Measurements from ENCODE around the gene CELSR2. TPM values are rescaled to one million over a fixed set of nuclear protein-coding genes. Genes with fewer than 3 reads are reported as not detected.

CELSR2 gene
- total RNA-seq, 1 experiment from 2014 or later, result 6.9 TPM

DNA sequence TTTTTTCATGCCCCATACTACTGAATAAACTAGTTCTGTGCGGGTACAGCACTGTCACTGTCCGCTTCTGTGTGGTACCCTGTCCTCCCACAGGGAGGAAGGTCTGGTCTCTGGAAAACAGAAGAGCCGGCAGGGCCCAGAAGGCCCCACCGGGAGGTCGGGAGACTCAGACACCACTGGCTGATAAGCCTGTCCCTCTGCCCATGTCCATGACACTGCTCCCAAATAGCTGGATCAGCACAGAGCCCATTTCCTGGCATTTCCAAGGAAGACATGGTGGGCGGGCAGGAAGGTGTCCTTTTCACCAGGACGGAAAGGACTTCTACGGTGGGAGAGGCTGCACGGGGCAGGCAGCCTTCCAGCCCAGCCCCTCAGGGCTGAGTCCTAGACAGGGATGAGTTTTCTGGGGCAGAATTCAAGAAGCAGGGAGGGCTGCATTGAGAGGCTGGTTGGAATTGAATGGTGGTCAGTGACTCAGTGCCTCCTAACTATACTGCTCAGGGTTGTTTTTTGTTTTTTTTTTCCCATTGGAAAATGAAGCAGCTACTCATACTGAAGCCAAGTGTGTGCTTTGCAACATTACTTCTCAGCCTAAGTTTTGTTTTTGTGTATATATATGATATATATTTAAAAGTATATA lies 26.5 kb downstream of the CELSR2 start:
- no peak for DNase-seq (ENCODE audit: unreplicated experiment)
- Mint-ChIP-seq H3K36me3 (ENCODE audit: insufficient read depth, unreplicated experiment) (peaks cover 6% of the 10 kb centered on the region), H3K27ac (ENCODE audit: low read depth, unreplicated experiment) (peak overlapping the region; percentile 79), H3K9me3 (ENCODE audit: unreplicated experiment) (no peaks in the 10 kb centered on the region), H3K4me1 (ENCODE audit: insufficient read depth, unreplicated experiment) (peaks cover 30% of the 10 kb centered on the region), H3K4me3 (ENCODE audit: unreplicated experiment) (peak overlapping the region; percentile 72), H3K27me3 (ENCODE audit: insufficient read depth, unreplicated experiment) (no peaks in the 10 kb centered on the region)
- intact Hi-C loops (cut with micrococcal nuclease), result loop anchor here (5.0 kb wide), 1 partner anchor 256 kb away; no protein-coding TSS in a partner anchor
- ChIA-PET POLR2A (interaction anchor here (0.5 to 4.2 kb wide), 9 partner anchors 68 to 238 kb away, joined by 3 to 35 read pairs (median 5); partner anchors contain the start of genes PSMA5 and SORT1), CTCF (interaction anchor here (0.7 to 5.7 kb wide), 18 partner anchors 12 to 257 kb away, joined by 3 to 102 read pairs (median 6); partner anchors contain the start of genes CYB561D1 and SORT1)
- TF ChIP-seq CTCF (IDR thresholded peaks at IDR 0.05; ENCODE audit: unreplicated experiment), result no peak
- BruUV-seq (replicated peaks), result no TSS peak

DNA sequence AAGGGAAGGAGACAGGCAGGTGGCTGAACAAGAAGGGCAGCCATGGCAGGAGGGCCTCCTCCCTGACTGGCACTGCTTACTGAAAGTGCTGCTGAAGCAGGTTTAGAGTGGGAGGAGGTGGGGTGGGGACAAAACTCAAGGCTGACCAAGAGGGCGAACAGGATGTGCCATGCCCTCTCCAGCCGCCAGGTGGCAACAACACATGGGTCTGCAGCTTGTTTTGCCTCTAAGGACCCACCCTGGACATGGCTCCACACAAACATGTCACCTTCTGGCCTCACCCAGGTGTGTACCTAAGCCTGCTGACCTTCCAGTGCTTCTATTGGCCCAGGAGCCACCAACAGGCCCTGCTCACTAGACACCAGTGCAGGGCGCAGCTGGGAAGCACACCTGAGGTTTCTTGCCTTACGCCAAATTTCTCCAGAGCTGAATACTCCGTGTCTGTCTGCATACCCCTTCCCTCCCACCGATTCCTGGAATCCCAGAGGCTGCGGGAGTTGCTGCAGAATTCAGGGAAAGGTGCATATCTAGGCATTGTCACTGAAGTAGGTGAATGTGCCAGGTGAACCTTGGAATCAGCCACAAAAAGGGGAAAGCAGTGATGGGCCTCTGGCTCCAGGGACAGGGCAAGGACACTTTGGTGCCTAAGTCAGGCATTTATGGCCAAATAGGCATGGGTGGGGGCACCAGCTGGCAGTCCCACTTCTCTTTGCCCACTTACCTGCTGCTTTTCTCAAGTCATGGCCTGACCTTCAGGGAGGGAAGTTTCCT lies 28.3 kb downstream of the CELSR2 start:
- peaks cover 6% of the 10 kb centered on the region for H3K36me3 Mint-ChIP-seq (ENCODE audit: insufficient read depth, unreplicated experiment)
- CTCF ChIA-PET, result interaction anchor here (0.6 to 5.7 kb wide), 31 partner anchors 9 to 255 kb away, joined by 3 to 102 read pairs (median 4); partner anchors contain the start of gene SORT1
- no TSS peak for BruUV-seq (replicated peaks)
- peaks cover 48% of the 10 kb centered on the region for H3K4me1 Mint-ChIP-seq (ENCODE audit: insufficient read depth, unreplicated experiment)
- H3K27ac Mint-ChIP-seq (ENCODE audit: low read depth, unreplicated experiment), result peak overlapping the region; percentile 16
- intact Hi-C loops (cut with micrococcal nuclease), result loop anchor here (1.0 to 5.0 kb wide), 2 partner anchors 122 to 255 kb away; no protein-coding TSS in a partner anchor
- peak; percentile 92 for TF ChIP-seq CTCF (IDR thresholded peaks at IDR 0.05; ENCODE audit: unreplicated experiment)
- peak; percentile 70 for DNase-seq (ENCODE audit: unreplicated experiment)
- no peaks in the 10 kb centered on the region for H3K9me3 Mint-ChIP-seq (ENCODE audit: unreplicated experiment)
- no peaks in the 10 kb centered on the region for H3K27me3 Mint-ChIP-seq (ENCODE audit: insufficient read depth, unreplicated experiment)
- POLR2A ChIA-PET, result interaction anchor here (0.6 to 4.2 kb wide), 10 partner anchors 15 to 148 kb away, joined by 3 to 35 read pairs (median 4); partner anchors contain the start of genes PSMA5, SARS1 and SORT1
- H3K4me3 Mint-ChIP-seq (ENCODE audit: unreplicated experiment), result no peak overlapping the region

- Mint-ChIP-seq H3K4me3 (ENCODE audit: unreplicated experiment) (no peak overlapping the region), H3K36me3 (ENCODE audit: insufficient read depth, unreplicated experiment) (no peaks in the 10 kb centered on the region), H3K27ac (ENCODE audit: low read depth, unreplicated experiment) (no peak overlapping the region), H3K9me3 (ENCODE audit: unreplicated experiment) (no peaks in the 10 kb centered on the region), H3K27me3 (ENCODE audit: insufficient read depth, unreplicated experiment) (no peaks in the 10 kb centered on the region), H3K4me1 (ENCODE audit: insufficient read depth, unreplicated experiment) (peaks cover 45% of the 10 kb centered on the region)
- no peak for TF ChIP-seq CTCF (IDR thresholded peaks at IDR 0.05; ENCODE audit: unreplicated experiment)
- intact Hi-C loops (cut with micrococcal nuclease), result loop anchor here (5.0 kb wide), 1 partner anchor 253 kb away; no protein-coding TSS in a partner anchor
- TSS peak; percentile 28 for BruUV-seq (replicated peaks)
- ChIA-PET CTCF (interaction anchor here (0.6 to 5.7 kb wide), 3 partner anchors 16 to 253 kb away, joined by 4 to 102 read pairs (median 43); partner anchors contain the start of gene SORT1), POLR2A (interaction anchor here (0.6 to 4.2 kb wide), 3 partner anchors 66 to 120 kb away, joined by 3 to 35 read pairs (median 3); partner anchors contain the start of gene SORT1)
- DNase-seq (ENCODE audit: unreplicated experiment), result no peak
Measured at GRCh38 chr1:109279615-109280278, 30.4 kb downstream of the CELSR2 start.
